GM19025 (cell line): ENCODE data around the gene R3HDM2.

Experiments used
- ATAC-seq: cut with Tn5 transposase; IDR thresholded peaks from one replicate; pipeline ENCODE4 v1.9.1; 2021; ENCODE audit warnings: mild to moderate bottlenecking, low read depth, moderate library complexity; ENCODE audit not compliant: unreplicated experiment

The R3HDM2 gene

DNA sequence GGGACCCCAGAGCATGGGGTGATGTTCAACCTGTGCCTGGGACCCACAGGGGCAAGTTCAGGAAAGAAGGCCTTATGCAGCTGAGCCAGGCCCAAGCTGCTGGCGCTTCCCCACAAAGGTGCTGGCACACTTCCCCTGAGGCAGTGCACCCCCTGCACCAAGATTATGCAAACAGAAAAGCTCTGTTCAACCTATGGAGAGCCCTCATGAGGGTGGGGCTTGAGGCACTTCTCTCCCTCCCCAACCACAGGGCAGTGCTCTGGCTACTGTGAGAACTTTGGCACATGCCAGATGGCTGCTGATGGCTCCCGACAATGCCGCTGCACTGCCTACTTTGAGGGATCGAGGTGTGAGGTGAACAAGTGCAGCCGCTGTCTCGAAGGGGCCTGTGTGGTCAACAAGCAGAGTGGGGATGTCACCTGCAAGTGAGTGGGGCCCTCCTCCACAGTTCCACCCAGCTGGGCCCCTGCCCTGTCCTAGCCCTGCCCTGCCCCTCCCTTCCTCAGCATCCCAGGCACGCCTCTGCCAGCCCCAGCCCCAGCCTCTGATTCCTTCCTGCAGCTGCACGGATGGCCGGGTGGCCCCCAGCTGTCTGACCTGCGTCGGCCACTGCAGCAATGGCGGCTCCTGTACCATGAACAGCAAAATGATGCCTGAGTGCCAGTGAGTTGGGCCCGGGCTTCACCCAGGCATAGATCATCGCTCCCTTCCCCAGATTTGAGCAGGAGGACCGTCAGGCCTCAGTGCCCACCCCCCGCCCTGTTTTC is 219.7 kb downstream of the R3HDM2 start:
- no peak for ATAC-seq

GRCh38 chr12:57210461-57210860 is 220.4 kb downstream of the R3HDM2 start:
- no peak for ATAC-seq

GRCh38 chr12:57209916-57210315 is 220.9 kb downstream of the R3HDM2 start:
- ATAC-seq = no peak

- ATAC-seq = no peak
Observed at GRCh38 chr12:57208631-57209282, 222.1 kb downstream of the R3HDM2 start.

DNA sequence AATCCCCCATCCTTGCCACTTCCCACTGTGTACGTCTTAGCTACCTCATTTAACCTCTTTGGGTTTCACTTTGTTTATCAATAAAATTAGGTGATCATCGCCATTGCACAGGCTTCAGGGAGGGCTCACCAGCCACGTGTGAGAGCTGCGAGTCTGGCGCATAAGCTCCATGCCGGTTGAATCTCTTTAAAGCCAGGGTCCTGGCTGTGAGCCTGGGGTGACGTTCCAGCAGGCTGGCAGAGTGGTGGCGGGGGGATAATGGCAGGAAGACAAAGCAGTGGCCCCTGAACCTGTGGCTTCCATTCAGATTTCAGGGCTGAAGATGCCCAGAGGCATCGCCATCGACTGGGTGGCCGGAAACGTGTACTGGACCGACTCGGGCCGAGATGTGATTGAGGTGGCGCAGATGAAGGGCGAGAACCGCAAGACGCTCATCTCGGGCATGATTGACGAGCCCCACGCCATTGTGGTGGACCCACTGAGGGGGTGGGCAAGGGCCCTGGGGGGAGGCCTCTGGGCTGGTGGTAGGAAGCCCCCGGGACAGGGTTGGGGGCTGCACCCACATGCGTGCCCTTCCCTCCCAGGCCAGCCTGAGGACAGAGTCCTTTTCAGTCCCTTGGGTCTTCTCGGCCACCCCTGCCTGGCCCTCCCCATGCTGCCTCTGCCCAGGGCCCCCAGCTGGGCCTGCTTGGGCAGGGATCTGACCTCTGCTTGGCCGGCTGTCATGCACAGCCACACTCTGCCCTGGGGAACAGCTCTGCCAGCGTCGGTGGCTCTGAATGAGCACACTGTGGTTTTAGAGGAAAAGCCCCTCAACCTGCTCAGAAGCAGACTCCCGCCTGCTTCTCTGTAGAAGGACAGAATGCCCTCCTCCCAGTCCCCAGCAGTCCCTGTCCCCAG is 222.9 kb downstream of the R3HDM2 start:
- ATAC-seq = no peak

- ATAC-seq = no peak
Observed at GRCh38 chr12:57205931-57206330, 224.9 kb downstream of the R3HDM2 start.

- ATAC-seq = no peak
Observed at GRCh38 chr12:57205186-57205585, 225.7 kb downstream of the R3HDM2 start.

DNA sequence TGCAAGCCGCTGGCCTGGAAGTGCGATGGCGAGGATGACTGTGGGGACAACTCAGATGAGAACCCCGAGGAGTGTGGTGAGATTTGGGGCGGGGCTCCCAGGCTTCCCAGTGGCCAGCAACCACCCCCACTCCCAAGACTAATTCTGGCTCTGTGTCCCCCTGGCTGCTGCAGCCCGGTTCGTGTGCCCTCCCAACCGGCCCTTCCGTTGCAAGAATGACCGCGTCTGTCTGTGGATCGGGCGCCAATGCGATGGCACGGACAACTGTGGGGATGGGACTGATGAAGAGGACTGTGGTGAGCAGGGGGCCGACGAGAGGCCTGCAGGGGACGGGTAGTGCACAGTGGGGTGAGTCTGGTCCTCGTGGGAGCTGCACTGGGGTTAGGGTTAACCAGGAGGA is 226.4 kb downstream of the R3HDM2 start:
- no peak for ATAC-seq

DNA sequence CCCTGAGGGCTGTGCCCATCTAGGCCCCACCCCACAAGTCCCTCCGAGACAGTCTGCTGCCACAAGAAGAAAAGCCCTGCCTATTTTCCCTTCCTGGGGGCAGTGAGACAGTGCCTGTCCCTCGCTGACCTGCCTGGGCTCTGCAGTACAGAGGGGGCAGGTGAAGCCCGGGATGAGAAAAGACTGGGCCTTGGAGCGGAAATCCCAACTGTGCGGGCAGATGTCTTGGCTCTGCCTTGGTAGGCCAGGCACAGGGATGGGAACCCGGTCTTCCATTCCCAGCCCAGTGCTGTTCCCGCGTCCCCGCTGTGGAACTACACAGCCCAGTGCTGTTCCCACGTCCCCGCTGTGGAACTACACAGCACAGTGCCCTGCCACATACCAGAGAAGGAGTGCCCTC is 227.1 kb downstream of the R3HDM2 start:
- ATAC-seq = no peak
